ENCODE data around the gene IL12RB1. TPM values are rescaled to one million over a fixed set of nuclear protein-coding genes. Genes with fewer than 3 reads are reported as not detected.
"Not testable (repeated sequence)": the region's sequence is repeated elsewhere in the genome, so short reads cannot be mapped to it uniquely, and the experiment has no call there.

IL12RB1 gene
- total RNA-seq, 1 experiment from 2014 or later = 0.36 TPM

DNA sequence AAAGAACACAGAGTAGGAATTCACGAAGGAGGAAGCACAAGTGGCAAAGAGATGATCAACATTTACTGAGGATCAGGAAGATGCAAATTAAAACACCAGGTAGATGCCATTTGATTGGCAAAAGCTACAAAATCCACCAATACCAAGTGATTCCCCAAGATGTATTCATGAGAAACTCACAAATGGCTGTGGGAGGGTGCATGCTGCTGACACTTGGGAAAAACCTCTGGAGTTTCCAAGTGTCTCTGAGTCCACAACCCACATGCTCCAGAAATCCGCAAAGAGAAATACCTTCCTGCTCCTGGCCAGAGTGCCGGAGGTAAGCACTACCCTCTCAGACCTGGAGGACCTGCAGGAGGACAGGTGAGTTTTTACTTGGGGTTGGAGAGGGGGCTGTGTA is 43.1 kb downstream of the IL12RB1 start:
- peak overlapping the region; percentile 59; the same call in 1 of the 2 replicates for H3K27ac ChIP-seq (ENCODE audit: low read length)
- no peak for ATAC-seq
- no peaks in the 10 kb centered on the region for H3K27me3 ChIP-seq (ENCODE audit: control insufficient read depth, insufficient read depth, low read length)
- no peak for DNase-seq (ENCODE audit: low read depth, low spot score)
- ChIA-PET POLR2A (no interaction called here), CTCF (no interaction called here)
- peaks cover 21% of the 10 kb centered on the region for H3K4me1 ChIP-seq (ENCODE audit: control insufficient read depth, insufficient read depth, low read length)
- H3K9me3 ChIP-seq (ENCODE audit: control insufficient read depth, insufficient read depth, low read depth, low read length) = no peaks in the 10 kb centered on the region
- no peaks in the 10 kb centered on the region for H3K36me3 ChIP-seq (ENCODE audit: control insufficient read depth, insufficient read depth, low read length)
- no peak overlapping the region for H3K4me3 ChIP-seq (ENCODE audit: low read depth in 2 of 2, low read length in 2 of 2)
- in situ Hi-C loops (cut with HindIII; ENCODE audit: low pct_unique_long_range_greater_than_20kb, low sequenced_read_pairs) = no loop called here
- no peak for TF ChIP-seq POLR2AphosphoS5 (IDR thresholded peaks at IDR 0.05; ENCODE audit: low read depth, low read length)
- TF ChIP-seq, protein P1, sequence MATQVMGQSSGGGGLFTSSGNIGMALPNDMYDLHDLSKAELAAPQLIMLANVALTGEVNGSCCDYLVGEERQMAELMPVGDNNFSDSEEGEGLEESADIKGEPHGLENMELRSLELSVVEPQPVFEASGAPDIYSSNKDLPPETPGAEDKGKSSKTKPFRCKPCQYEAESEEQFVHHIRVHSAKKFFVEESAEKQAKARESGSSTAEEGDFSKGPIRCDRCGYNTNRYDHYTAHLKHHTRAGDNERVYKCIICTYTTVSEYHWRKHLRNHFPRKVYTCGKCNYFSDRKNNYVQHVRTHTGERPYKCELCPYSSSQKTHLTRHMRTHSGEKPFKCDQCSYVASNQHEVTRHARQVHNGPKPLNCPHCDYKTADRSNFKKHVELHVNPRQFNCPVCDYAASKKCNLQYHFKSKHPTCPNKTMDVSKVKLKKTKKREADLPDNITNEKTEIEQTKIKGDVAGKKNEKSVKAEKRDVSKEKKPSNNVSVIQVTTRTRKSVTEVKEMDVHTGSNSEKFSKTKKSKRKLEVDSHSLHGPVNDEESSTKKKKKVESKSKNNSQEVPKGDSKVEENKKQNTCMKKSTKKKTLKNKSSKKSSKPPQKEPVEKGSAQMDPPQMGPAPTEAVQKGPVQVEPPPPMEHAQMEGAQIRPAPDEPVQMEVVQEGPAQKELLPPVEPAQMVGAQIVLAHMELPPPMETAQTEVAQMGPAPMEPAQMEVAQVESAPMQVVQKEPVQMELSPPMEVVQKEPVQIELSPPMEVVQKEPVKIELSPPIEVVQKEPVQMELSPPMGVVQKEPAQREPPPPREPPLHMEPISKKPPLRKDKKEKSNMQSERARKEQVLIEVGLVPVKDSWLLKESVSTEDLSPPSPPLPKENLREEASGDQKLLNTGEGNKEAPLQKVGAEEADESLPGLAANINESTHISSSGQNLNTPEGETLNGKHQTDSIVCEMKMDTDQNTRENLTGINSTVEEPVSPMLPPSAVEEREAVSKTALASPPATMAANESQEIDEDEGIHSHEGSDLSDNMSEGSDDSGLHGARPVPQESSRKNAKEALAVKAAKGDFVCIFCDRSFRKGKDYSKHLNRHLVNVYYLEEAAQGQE (IDR thresholded peaks at IDR 0.05; ENCODE audit: insufficient read depth in 1 of 2, low read depth in 2 of 2, low read length in 1 of 2) = no peak
- TF ChIP-seq, protein P2, sequence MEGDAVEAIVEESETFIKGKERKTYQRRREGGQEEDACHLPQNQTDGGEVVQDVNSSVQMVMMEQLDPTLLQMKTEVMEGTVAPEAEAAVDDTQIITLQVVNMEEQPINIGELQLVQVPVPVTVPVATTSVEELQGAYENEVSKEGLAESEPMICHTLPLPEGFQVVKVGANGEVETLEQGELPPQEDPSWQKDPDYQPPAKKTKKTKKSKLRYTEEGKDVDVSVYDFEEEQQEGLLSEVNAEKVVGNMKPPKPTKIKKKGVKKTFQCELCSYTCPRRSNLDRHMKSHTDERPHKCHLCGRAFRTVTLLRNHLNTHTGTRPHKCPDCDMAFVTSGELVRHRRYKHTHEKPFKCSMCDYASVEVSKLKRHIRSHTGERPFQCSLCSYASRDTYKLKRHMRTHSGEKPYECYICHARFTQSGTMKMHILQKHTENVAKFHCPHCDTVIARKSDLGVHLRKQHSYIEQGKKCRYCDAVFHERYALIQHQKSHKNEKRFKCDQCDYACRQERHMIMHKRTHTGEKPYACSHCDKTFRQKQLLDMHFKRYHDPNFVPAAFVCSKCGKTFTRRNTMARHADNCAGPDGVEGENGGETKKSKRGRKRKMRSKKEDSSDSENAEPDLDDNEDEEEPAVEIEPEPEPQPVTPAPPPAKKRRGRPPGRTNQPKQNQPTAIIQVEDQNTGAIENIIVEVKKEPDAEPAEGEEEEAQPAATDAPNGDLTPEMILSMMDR (IDR thresholded peaks at IDR 0.05) = no peak
- BruUV-seq (replicated peaks) = no TSS peak
- intact Hi-C loops (cut with micrococcal nuclease; ENCODE audit: unreplicated experiment) = no loop called here

DNA sequence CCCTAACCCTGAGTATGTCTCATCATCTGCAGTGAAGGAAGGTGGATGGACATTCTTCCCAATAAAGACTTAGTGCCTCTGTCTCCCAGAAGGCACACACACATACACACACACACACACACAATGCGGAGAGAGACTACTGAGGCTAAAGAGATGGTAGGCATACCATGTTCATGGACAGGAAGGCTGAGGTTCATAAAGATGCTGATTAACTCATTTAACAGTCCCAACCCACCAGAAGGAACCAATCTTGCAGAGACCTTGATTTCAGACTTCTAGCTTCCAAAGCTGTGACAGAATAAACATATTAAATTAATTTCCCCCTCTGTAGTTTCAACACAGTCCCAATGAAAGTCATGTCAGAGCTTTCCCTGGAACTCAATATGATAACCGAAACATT is 45.7 kb downstream of the IL12RB1 start:
- intact Hi-C loops (cut with micrococcal nuclease; ENCODE audit: unreplicated experiment) = no loop called here
- CTCF ChIA-PET = no interaction called here

DNA sequence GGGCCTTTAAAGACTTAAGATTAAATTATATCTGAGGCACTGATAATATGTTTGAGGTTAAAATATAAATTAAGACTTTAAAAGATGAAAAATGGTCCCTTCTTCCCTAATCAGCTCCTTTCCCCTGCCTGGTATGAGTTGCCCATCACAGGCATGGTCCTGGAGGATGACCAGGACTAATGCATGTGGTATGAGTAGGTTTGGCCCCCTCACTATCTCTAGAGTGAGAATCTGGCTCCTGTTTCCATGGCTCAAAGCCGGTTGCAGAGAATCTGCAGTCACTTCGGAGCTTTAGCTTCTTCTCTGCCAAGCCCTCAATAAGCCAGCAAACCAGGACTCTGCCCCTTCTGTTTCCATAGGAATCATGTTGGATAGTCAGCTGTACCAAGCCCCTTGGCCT is 54.6 kb downstream of the IL12RB1 start:
- POLR2A ChIA-PET; ATAC-seq; DNase-seq (ENCODE audit: low read depth, low spot score); BruUV-seq (replicated peaks); CTCF ChIA-PET; H3K27me3 ChIP-seq (ENCODE audit: control insufficient read depth, insufficient read depth, low read length); in situ Hi-C loops (cut with HindIII; ENCODE audit: low pct_unique_long_range_greater_than_20kb, low sequenced_read_pairs); H3K36me3 ChIP-seq (ENCODE audit: control insufficient read depth, insufficient read depth, low read length); H3K4me3 ChIP-seq (ENCODE audit: low read depth in 2 of 2, low read length in 2 of 2); intact Hi-C loops (cut with micrococcal nuclease; ENCODE audit: unreplicated experiment); H3K27ac ChIP-seq (ENCODE audit: low read length); H3K9me3 ChIP-seq (ENCODE audit: control insufficient read depth, insufficient read depth, low read depth, low read length): not testable (repeated sequence)
- H3K4me1 ChIP-seq (ENCODE audit: control insufficient read depth, insufficient read depth, low read length) = peaks cover 10% of the 10 kb centered on the region

More for the DNA sequence above, 45.7 kb downstream of the IL12RB1 start:
- Histone ChIP-seq H3K27me3 (ENCODE audit: control insufficient read depth, insufficient read depth, low read length) (no peaks in the 10 kb centered on the region), H3K4me3 (ENCODE audit: low read depth in 2 of 2, low read length in 2 of 2) (no peak overlapping the region), H3K36me3 (ENCODE audit: control insufficient read depth, insufficient read depth, low read length) (no peaks in the 10 kb centered on the region), H3K9me3 (ENCODE audit: control insufficient read depth, insufficient read depth, low read depth, low read length) (no peaks in the 10 kb centered on the region), H3K27ac (ENCODE audit: low read length) (no peak overlapping the region), H3K4me1 (ENCODE audit: control insufficient read depth, insufficient read depth, low read length) (peaks cover 11% of the 10 kb centered on the region)
- in situ Hi-C loops (cut with HindIII; ENCODE audit: low pct_unique_long_range_greater_than_20kb, low sequenced_read_pairs) = no loop called here
- TF ChIP-seq TCF7L2 (IDR thresholded peaks at IDR 0.05; ENCODE audit: low read depth, low read length) (no peak), SIN3A (IDR thresholded peaks at IDR 0.05; ENCODE audit: borderline replicate concordance, insufficient read depth, low read depth, low read length) (no peak), POLR2AphosphoS5 (IDR thresholded peaks at IDR 0.05; ENCODE audit: low read depth, low read length) (no peak)
- TF ChIP-seq, protein P2 (IDR thresholded peaks at IDR 0.05) = no peak
- TF ChIP-seq, protein P1 (IDR thresholded peaks at IDR 0.05; ENCODE audit: insufficient read depth in 1 of 2, low read depth in 2 of 2, low read length in 1 of 2) = no peak
- no peak for DNase-seq (ENCODE audit: low read depth, low spot score)
- no peak for ATAC-seq
- POLR2A ChIA-PET = no interaction called here
- no TSS peak for BruUV-seq (replicated peaks)

DNA sequence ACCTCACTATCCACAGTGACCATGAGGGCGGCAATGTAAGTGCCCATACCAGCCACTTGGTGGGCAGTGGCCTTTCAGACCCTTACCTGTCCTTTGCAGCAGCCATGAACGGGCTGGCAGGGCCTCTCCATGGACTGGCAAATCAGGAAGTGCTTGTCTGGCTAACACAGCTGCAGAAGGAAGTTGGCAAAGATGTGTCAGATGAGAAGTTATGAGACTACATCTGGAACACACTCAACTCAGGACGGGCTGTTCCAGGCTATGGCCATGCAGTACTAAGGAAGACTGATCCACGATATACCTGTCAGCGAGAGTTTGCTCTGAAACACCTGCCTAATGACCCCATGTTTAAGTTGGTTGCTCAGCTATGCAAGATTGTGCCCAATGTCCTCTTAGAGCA is 55.3 kb downstream of the IL12RB1 start:
- POLR2A ChIA-PET; H3K27me3 ChIP-seq (ENCODE audit: control insufficient read depth, insufficient read depth, low read length); in situ Hi-C loops (cut with HindIII; ENCODE audit: low pct_unique_long_range_greater_than_20kb, low sequenced_read_pairs); H3K9me3 ChIP-seq (ENCODE audit: control insufficient read depth, insufficient read depth, low read depth, low read length); ATAC-seq; DNase-seq (ENCODE audit: low read depth, low spot score); H3K36me3 ChIP-seq (ENCODE audit: control insufficient read depth, insufficient read depth, low read length); intact Hi-C loops (cut with micrococcal nuclease; ENCODE audit: unreplicated experiment); BruUV-seq (replicated peaks); H3K4me3 ChIP-seq (ENCODE audit: low read depth in 2 of 2, low read length in 2 of 2): not testable (repeated sequence)
- CTCF ChIA-PET = interaction anchor here (0.5 kb wide), 1 partner anchor 792 kb away, joined by 5 read pairs; no protein-coding TSS in a partner anchor
- Histone ChIP-seq H3K4me1 (ENCODE audit: control insufficient read depth, insufficient read depth, low read length) (peaks cover 10% of the 10 kb centered on the region), H3K27ac (ENCODE audit: low read length) (peak overlapping the region; percentile 44; the same call in 1 of the 2 replicates)
